Esophagus squamous epithelium (tissue), 4 donors: ENCODE measurements around the gene DNAJB4.

Experiments
- POLR2A ChIP-seq, 4 donors: fragments of 450-650 bp; IDR thresholded peaks; one replicate each; pipeline ENCODE4 v1.6.1; 2017; ENCODE audit warnings: antibody characterized with exemption in 4 of 4, mild to moderate bottlenecking in 4 of 4, moderate library complexity in 3 of 4
- TF ChIP-seq, protein P1 (sequence below), 6 experiments: fragments of 450-650 bp in 4 of 6; fragments of 200-600 bp in 2 of 6; sonication (generic) in 2 of 6; IDR thresholded peaks; one replicate each; pipeline ENCODE4 v1.5.1; 2016 to 2019; ENCODE audit warnings: antibody characterized with exemption in 6 of 6, mild to moderate bottlenecking in 4 of 6, moderate library complexity in 4 of 6

DNA sequence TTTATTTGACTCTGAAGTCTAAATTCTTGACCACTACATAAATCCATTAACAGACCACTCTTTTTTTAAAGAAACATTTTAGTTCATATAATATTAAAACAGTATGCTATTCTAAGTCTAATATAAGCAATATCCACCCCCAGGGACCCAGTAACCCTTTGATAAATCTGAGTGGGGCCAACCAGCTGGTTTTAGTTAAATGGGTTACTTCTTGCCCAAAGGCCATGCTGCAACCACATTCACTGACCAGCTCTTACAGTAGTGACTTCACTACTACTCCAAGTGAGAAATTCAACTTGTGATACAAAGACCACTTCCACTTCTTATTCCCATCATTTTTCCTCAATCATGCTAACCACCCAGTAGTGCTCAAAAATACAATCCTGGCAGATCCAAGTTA, 46.3 kb upstream of the DNAJB4 start:
- no peak for TF ChIP-seq POLR2A (IDR thresholded peaks at IDR 0.05)
- TF ChIP-seq, protein P1, sequence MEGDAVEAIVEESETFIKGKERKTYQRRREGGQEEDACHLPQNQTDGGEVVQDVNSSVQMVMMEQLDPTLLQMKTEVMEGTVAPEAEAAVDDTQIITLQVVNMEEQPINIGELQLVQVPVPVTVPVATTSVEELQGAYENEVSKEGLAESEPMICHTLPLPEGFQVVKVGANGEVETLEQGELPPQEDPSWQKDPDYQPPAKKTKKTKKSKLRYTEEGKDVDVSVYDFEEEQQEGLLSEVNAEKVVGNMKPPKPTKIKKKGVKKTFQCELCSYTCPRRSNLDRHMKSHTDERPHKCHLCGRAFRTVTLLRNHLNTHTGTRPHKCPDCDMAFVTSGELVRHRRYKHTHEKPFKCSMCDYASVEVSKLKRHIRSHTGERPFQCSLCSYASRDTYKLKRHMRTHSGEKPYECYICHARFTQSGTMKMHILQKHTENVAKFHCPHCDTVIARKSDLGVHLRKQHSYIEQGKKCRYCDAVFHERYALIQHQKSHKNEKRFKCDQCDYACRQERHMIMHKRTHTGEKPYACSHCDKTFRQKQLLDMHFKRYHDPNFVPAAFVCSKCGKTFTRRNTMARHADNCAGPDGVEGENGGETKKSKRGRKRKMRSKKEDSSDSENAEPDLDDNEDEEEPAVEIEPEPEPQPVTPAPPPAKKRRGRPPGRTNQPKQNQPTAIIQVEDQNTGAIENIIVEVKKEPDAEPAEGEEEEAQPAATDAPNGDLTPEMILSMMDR (IDR thresholded peaks at IDR 0.05): no peak
